GM18520 (cell line): ENCODE measurements around the gene ARHGEF3.

Experiments used
- ATAC-seq: cut with Tn5 transposase; IDR thresholded peaks from one replicate; pipeline ENCODE4 v1.9.1; 2021; ENCODE audit not compliant: unreplicated experiment

Gene ARHGEF3

DNA sequence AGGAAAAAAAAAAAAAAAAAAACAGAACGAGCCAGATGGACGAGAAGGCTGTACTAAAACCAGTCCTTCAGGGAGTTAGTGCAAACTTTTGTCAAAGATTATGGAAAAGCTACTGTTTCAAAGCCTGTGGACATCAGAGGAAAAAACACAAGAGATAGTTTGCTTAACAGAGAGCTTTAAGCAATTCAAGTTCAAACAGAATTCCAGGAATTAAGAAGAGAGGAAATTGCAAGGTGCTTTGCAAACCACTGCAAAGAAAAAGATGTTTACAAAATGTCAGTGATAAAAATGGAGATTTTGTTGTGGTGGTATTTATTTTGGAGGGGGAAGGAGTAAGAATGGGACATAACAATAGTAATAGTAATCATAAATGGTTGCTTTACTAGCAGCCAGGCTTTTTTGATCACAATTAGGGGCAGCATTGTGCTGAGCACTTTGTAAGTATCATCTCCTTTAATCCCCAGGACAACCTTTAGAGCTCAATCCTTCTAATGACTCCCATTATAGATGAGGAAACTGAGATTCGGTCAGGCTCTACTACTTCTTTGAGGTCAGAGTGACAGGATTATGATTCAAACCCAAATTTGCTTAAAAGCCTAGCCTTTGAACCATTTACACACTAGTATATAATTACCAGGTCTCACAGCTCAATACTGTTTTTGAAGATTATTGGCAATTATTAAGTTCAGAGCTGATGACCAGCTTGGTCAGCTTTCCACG, 22.4 kb upstream of the ARHGEF3 start:
- ATAC-seq = no peak

DNA sequence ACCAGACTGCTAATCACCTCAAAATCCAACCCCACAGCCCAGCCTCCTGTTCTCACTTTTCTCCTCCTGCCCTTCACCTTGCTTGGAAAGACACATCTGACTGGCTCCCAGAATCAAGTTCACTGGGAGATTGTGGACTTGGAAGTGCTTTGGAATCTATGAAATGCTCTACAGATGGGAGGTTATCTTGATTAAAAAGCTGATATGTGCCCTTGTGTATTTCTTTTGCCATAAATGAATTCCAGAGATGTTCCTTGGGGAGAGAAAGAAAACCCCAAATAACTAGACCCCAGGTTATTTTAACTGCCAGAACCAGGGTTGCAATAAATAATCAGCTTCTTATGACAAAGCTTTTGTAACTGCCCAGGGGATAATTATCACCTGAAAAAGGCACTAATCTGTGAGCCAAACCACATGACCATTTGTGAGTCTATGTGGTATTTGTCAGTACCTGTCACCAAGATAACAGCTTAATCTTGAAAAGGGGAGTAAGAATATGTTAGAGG, 21.7 kb upstream of the ARHGEF3 start:
- no peak for ATAC-seq

- no peak for ATAC-seq
Measured at GRCh38 chr3:56822501-56822900, 20.8 kb upstream of the ARHGEF3 start.

DNA sequence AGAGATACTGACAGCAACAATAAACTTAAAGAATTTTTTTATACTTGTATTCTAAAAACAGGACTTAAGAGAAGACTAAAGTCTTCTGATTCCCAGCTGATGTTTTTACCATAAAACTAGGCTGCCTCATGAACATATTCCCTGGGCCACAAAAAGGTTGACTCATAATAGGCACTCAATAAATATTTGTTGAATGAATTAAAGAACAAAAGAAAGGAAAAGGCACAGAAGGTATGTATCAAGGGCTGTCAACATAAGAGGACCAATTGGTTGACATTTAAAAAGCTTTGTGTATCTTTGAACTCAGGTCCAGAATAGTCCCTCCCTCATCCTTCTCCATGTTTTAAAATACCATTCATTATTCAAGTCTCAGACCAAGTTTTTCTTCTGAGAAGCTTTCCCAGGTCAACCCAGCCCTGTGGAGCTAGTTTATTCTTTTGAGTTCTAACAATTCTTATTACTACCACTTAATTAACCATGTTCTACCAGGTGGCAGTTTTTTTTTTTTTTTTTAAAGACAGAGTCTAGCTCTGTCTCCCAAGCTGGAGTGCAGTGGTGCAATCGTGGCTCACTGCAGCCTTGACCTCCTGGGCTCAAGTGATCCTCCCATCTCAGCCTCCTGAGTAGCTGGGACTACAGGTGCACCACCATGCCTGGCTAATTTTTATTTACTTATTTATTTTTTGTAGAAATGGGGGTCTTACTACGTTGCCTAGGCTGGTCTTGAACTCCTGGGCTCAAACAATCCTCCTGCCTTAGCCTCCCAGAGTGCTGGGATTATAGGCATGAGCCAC, 17.5 kb upstream of the ARHGEF3 start:
- ATAC-seq = no peak

- ATAC-seq = no peak
Measured at GRCh38 chr3:56818156-56818985, 16.6 kb upstream of the ARHGEF3 start.

DNA sequence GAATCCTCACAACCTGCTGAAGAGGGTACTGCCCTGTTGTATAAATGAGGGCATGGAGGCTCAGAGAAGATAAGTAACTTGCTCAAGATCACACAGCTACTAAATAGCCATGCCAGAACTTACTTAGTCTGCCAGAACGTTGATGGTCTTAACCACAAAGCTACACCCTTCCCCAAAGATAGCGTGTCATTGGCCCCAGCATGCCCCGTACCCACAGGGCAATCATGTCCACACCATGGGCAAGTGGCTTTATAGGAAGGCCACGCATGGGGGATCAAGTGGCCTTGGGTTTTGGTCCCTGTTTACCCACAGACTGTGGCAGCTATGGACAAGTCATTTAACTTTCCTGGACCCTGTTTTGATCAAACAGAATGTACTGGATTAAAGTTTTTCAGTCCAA, 15.9 kb upstream of the ARHGEF3 start:
- ATAC-seq = no peak

DNA sequence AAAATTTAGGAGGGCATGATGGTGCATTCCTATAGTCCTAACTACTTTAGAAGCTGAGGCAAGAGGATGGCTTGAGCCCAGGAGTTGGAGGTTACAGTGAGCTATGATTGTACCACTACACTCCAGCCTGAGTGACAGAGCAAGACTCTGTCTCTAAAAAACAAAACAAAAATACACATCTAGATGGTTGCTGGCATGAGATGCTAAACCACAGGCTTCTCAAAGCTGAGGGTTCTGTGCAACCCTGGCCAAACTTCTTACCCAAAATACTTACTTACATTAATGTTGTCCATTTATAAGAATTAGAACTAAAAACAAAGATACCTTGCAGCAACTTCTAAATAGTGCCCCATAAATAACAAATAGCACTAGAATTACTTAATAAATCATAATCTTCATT, 14.3 kb upstream of the ARHGEF3 start:
- ATAC-seq = no peak

GRCh38 chr3:56815589-56815988, 13.8 kb upstream of the ARHGEF3 start:
- ATAC-seq = no peak

GRCh38 chr3:56813653-56813960, 11.9 kb upstream of the ARHGEF3 start:
- ATAC-seq = no peak

GRCh38 chr3:56812754-56813652, 11.3 kb upstream of the ARHGEF3 start:
- ATAC-seq = no peak

DNA sequence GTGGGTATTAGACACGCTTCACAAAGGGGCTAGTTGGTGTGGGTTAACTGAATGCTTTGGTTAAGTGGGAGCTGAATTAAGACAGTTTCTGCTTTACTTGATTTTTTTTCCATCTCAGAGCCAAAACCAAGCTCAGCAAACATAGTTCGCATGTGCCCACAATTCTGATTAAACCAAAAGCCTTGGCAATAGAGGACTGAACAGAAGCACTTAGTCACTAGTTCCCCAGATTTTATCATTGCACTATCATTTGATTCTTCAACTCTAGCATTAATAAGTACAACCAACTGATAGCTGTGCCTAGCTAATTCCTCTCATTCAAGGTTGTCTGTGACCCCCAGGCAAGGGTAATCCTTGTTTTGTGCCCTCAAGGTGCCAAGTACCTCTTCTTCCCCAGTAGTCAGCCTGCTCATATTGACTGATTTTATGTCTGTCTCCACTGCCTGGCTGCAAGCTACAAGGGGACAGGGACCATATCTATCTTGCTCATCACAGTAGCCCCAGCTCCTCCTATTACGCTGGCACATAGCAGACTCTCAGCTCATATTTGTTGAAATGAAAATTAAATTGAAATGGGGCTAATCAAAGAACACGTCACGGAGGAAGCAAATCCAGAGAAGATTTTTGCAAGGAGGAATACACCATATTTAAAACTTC, 9.9 kb upstream of the ARHGEF3 start:
- no peak for ATAC-seq

DNA sequence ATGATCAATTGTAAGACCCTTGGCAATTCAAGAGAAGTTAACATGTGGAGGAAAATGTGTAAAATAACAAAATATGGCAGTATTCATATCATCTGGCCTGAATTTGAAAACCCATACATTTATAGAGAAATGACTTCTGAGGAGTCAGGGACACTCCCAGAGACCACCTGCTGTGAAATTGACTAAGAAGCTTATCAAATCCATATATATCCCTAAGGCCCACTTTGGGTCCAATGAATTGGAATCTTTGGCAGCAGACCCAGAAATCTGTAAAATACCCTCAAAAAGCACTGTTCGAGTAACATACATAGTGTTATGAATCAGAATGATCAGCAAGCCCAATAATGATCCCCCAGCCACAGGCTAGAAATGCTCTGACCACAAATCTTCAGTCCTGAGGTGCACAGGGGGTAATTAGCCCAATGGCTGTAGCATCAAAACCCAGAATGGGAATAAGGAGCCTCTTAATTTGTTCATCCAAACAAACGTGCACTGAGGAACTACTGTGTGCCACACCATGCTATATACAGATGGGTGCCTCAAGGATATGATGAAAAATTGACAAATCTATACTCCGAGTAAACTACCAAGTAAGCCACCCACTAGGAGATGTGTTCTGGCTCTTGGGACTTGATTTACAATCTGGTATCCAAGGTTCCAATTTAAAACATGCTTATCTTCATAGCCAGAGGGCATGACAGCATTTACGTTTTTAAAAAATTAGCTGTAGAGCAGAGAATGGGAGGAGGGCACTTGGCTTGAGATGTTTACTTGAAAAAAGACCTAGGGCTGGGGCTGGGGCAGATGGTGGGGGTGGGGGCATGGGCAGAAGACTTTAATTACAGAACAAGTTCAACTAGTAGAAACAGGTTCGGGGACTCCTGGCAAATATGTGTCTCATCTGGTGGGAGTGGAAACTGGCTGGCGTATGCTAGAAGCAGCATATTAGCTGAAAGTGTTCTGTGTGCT, 9.1 kb upstream of the ARHGEF3 start:
- ATAC-seq = no peak

DNA sequence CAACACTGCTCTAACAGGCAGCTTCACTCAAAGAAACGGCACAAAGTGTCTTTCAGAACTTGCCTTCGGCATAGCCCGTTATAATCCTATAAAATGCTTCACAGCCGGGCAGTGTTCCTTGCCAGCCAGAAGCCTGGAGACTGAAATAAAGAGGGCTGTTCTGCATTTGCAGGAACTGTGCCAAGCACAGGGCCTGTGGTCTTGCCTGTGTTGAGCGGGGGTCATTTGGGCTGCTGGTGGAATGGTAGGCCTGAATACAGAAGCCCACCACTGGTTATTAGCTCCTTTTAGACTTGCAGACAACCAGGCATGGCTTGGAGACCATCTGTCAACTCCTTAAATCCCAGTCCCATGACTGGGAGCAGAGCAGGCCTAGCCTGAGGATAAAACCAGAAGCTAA, 4.7 kb upstream of the ARHGEF3 start:
- ATAC-seq = no peak

- ATAC-seq = no peak
Measured at GRCh38 chr3:56802790-56803189, 1.0 kb upstream of the ARHGEF3 start.

DNA sequence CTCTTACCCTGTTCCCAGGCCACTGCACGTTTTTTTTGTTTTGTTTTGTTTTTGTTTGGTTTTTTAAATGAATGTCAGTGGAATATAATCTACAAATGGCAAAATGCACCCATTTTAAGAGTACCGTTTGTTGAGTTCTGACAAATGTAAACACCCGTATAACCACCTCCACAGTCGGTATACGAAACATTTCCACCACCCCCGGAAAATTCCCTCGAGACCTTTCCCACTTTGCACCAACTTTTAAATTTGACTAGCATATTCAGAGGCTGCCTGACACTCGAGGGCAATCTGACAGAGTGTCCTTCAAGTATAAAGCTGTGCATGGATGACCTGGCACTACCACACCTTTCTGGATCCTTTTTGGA, 613 bp upstream of the ARHGEF3 start:
- ATAC-seq = no peak

DNA sequence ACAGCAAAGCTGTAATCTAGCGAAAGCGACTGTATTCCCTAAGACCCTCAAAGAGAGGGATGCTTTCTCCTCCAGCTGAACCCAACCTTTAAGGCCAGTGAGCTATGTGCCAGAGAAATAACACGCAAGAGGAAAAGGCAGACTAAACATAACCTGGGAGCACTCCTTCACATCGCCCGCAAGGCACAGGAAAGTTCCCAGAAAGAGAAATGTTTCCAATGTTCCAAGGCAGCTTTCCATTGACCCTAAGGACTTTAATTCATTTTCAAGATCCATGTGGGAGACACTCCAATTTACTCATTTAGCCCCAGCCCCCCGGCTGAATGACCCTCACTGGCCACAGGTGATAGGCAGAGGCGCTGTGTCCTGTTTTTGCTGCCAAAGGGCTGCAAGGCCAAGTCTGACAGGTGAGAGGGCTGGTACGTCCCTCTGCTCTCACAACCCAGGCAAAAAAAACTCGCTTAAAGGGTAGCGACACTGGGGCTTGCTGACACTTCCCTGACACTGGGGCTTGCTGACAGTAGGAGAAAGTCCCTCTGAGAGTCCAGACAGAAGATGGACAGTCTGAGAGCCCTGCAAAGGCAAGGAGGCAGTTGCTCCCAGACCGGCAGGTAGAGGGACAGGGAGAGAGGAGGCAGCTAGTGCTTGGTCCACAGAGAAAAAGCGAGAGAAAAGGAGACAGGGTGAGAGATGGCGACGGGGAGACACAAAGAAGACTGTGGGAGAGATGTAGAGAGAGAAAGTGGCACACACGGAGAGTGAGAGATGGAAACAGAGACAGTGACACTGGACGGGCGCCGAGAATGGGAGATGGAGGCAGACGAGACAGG, 702 bp downstream of the ARHGEF3 start:
- ATAC-seq = no peak

DNA sequence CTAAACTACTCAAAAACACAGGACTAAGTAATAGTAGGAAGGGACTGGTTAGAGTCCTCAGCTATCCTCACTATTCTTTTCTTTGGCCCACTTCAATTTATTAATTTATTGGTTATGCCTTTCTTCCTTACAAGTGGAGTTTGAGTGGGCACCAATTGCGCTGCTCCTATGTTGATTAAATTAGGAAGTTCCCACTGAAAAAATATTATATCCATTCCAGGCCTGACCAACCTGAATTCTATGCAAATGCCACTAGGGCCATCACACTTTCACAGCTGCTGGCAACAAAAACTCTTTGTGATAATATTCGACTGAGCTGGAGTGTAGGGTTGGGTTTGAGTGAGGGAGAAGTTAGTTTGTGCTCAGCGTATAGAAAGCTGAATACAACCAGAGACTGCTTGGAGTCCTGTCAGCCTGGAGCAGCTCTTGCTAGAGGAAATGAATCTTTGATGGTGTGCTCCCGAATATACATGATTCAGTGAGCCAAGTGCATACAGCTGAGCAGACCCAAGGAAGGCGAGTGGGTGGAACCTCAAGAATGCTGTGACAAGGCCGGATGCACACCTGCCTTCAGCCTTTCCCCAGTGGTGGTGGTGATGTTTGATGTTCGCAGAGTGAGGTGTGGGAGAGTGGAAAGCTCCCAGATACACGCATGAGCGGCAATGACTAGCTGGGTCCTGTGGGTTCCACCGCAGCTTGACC, 1.5 kb downstream of the ARHGEF3 start:
- peak; percentile 24 for ATAC-seq
